ENCODE data around the gene RGS6. TPM values are rescaled to one million over a fixed set of nuclear protein-coding genes. Genes with fewer than 3 reads are reported as not detected.

Gene RGS6
- total RNA-seq, 2 donors from 2014 or later = 1.4 to 4.7 TPM

GRCh38 chr14:72275242-72275641 is 343.0 kb downstream of the RGS6 start:
- no peak for TF ChIP-seq CTCF (IDR thresholded peaks at IDR 0.05)
- no peaks in the 10 kb centered on the region for H3K36me3 ChIP-seq
- H3K9me3 ChIP-seq = no peaks in the 10 kb centered on the region
- no peak overlapping the region for H3K27ac ChIP-seq
- no peak overlapping the region for H3K4me3 ChIP-seq
- H3K4me1 ChIP-seq (ENCODE audit: control insufficient read depth in 1 of 2, low read depth in 2 of 2) = no peaks in the 10 kb centered on the region
- DNase-seq (ENCODE audit: low spot score) = no peak
- no peaks in the 10 kb centered on the region for H3K27me3 ChIP-seq (replicated peaks; ENCODE audit: insufficient read depth)
- ATAC-seq (ENCODE audit: insufficient number of reproducible peaks, low FRiP score, low read depth) = no peak

- ATAC-seq (ENCODE audit: insufficient number of reproducible peaks, low FRiP score, low read depth) (no peak), DNase-seq (ENCODE audit: low spot score) (no peak)
- Histone ChIP-seq H3K36me3 (no peaks in the 10 kb centered on the region), H3K27ac (no peak overlapping the region), H3K4me3 (no peak overlapping the region), H3K27me3 (replicated peaks; ENCODE audit: insufficient read depth) (no peaks in the 10 kb centered on the region), H3K4me1 (ENCODE audit: control insufficient read depth in 1 of 2, low read depth in 2 of 2) (no peaks in the 10 kb centered on the region), H3K9me3 (no peaks in the 10 kb centered on the region)
- TF ChIP-seq CTCF (IDR thresholded peaks at IDR 0.05) = no peak
Observed at GRCh38 chr14:72278316-72278715, 346.1 kb downstream of the RGS6 start.

GRCh38 chr14:72284176-72284575 is 351.9 kb downstream of the RGS6 start:
- DNase-seq (ENCODE audit: low spot score) (no peak), ATAC-seq (ENCODE audit: insufficient number of reproducible peaks, low FRiP score, low read depth) (no peak)
- Histone ChIP-seq H3K36me3 (no peaks in the 10 kb centered on the region), H3K4me1 (ENCODE audit: control insufficient read depth in 1 of 2, low read depth in 2 of 2) (no peaks in the 10 kb centered on the region), H3K4me3 (no peak overlapping the region), H3K27ac (no peak overlapping the region), H3K27me3 (replicated peaks; ENCODE audit: insufficient read depth) (no peaks in the 10 kb centered on the region), H3K9me3 (peaks cover 4% of the 10 kb centered on the region)
- TF ChIP-seq CTCF (IDR thresholded peaks at IDR 0.05) = no peak

- ATAC-seq (ENCODE audit: insufficient number of reproducible peaks, low FRiP score, low read depth) = no peak
- Histone ChIP-seq H3K4me1 (ENCODE audit: control insufficient read depth in 1 of 2, low read depth in 2 of 2) (no peaks in the 10 kb centered on the region), H3K9me3 (peaks cover 3% of the 10 kb centered on the region), H3K27me3 (replicated peaks; ENCODE audit: insufficient read depth) (no peaks in the 10 kb centered on the region), H3K4me3 (no peak overlapping the region), H3K36me3 (no peaks in the 10 kb centered on the region), H3K27ac (no peak overlapping the region)
- no peak for TF ChIP-seq CTCF (IDR thresholded peaks at IDR 0.05)
- no peak for DNase-seq (ENCODE audit: low spot score)
Observed at GRCh38 chr14:72290241-72290640, 358.0 kb downstream of the RGS6 start.

- DNase-seq (ENCODE audit: low spot score) = no peak
- Histone ChIP-seq H3K4me1 (ENCODE audit: control insufficient read depth in 1 of 2, low read depth in 2 of 2) (no peaks in the 10 kb centered on the region), H3K4me3 (no peak overlapping the region), H3K27me3 (replicated peaks; ENCODE audit: insufficient read depth) (no peaks in the 10 kb centered on the region), H3K36me3 (no peaks in the 10 kb centered on the region), H3K27ac (no peak overlapping the region), H3K9me3 (no peaks in the 10 kb centered on the region)
- no peak for ATAC-seq (ENCODE audit: insufficient number of reproducible peaks, low FRiP score, low read depth)
- TF ChIP-seq CTCF (IDR thresholded peaks at IDR 0.05) = peak; percentile 75
Observed at GRCh38 chr14:72291908-72292688, 359.9 kb downstream of the RGS6 start.
